MCF 10A (cell line): ENCODE results near the gene CYP27C1. TPM values are rescaled to one million over a fixed set of nuclear protein-coding genes. Genes with fewer than 3 reads are reported as not detected.

Experiments
- BruUV-seq: library from RNA; stranded (reverse); fragments of 400-500 nt; replicated peaks from 2 replicates; lab custom pipeline; 2021; lab: Mats Ljungman, UMichigan
- CTCF ChIA-PET: fragments of 300-600 bp; sonication (Branson Sonifier 250); formaldehyde crosslinking; extraction: SDS; loops from one replicate; lab custom pipeline; 2021; ENCODE audit warnings: antibody characterized with exemption, inconsistent platforms; lab: Yijun Ruan, JAX
- POLR2A ChIA-PET: fragments of 300-600, 350-650 bp; sonication (Branson Sonifier 250); formaldehyde crosslinking; extraction: SDS; loops from one replicate; lab custom pipeline; 2020; ENCODE audit warnings: antibody characterized with exemption, inconsistent platforms; lab: Yijun Ruan, JAX
- DNase-seq: peaks from one replicate; pipeline ENCODE4 v3.0.0-alpha.2; 2018; ENCODE audit not compliant: unreplicated experiment
- H3K27ac Mint-ChIP-seq: one replicate; pipeline ENCODE4 v1.8.0; 2022; ENCODE audit warnings: mild to moderate bottlenecking, low read depth, mixed read lengths; ENCODE audit not compliant: unreplicated experiment
- H3K27me3 Mint-ChIP-seq: one replicate; pipeline ENCODE4 v1.8.0; 2022; ENCODE audit warnings: mixed read lengths; ENCODE audit not compliant: insufficient read depth, unreplicated experiment
- H3K36me3 Mint-ChIP-seq: one replicate; pipeline ENCODE4 v1.8.0; 2022; ENCODE audit warnings: mild to moderate bottlenecking, moderate library complexity, mixed read lengths; ENCODE audit not compliant: insufficient read depth, unreplicated experiment
- H3K4me1 Mint-ChIP-seq: one replicate; pipeline ENCODE4 v1.8.0; 2022; ENCODE audit warnings: mixed read lengths; ENCODE audit not compliant: insufficient read depth, unreplicated experiment
- H3K4me3 Mint-ChIP-seq: one replicate; pipeline ENCODE4 v1.8.0; 2022; ENCODE audit warnings: mild to moderate bottlenecking, moderate library complexity, mixed read lengths; ENCODE audit not compliant: unreplicated experiment
- H3K9me3 Mint-ChIP-seq: one replicate; pipeline ENCODE4 v1.8.0; 2022; ENCODE audit warnings: mixed read lengths; ENCODE audit not compliant: unreplicated experiment
- CTCF ChIP-seq: fragments of 200-600 bp; IDR thresholded peaks from one replicate; pipeline ENCODE4 v1.8.0; 2022; ENCODE audit warnings: antibody characterized with exemption, mild to moderate bottlenecking; ENCODE audit not compliant: unreplicated experiment
- intact Hi-C: fragments of 100-400 bp; cut with micrococcal nuclease; formaldehyde crosslinking; loops from 2 replicates; pipeline ENCODE4 v1.14.1; 2022
- total RNA-seq: library from RNA; stranded (reverse); gene quantifications from 2 replicates; pipeline ENCODE4 v1.2.3, GENCODE V29; 2022

Gene CYP27C1
- total RNA-seq, 1 experiment from 2014 or later = not detected

- POLR2A ChIA-PET = no interaction called here
- no TSS peak for BruUV-seq
Measured at GRCh38 chr2:127187081-127187775, 32.9 kb downstream of the CYP27C1 start.

GRCh38 chr2:127185705-127186104 lies 34.4 kb downstream of the CYP27C1 start:
- no peaks in the 10 kb centered on the region for H3K27me3 Mint-ChIP-seq
- ChIA-PET POLR2A (no interaction called here), CTCF (no interaction called here)
- H3K36me3 Mint-ChIP-seq = no peaks in the 10 kb centered on the region
- no TSS peak for BruUV-seq
- no peak overlapping the region for H3K4me3 Mint-ChIP-seq
- no peak overlapping the region for H3K27ac Mint-ChIP-seq
- H3K9me3 Mint-ChIP-seq = peaks cover 3% of the 10 kb centered on the region
- TF ChIP-seq CTCF = no peak
- intact Hi-C loops = no loop called here
- no peaks in the 10 kb centered on the region for H3K4me1 Mint-ChIP-seq
- no peak for DNase-seq

More at GRCh38 chr2:127187081-127187775, 32.9 kb downstream of the CYP27C1 start:
- Mint-ChIP-seq H3K4me3 (no peak overlapping the region), H3K27ac (no peak overlapping the region), H3K27me3 (no peaks in the 10 kb centered on the region), H3K4me1 (no peaks in the 10 kb centered on the region), H3K9me3 (no peaks in the 10 kb centered on the region), H3K36me3 (no peaks in the 10 kb centered on the region)
- TF ChIP-seq CTCF = no peak
- intact Hi-C loops = no loop called here
- CTCF ChIA-PET = no interaction called here
- DNase-seq = no peak

- Mint-ChIP-seq H3K4me3 (no peak overlapping the region), H3K27me3 (no peaks in the 10 kb centered on the region), H3K4me1 (no peaks in the 10 kb centered on the region), H3K36me3 (no peaks in the 10 kb centered on the region), H3K9me3 (peaks cover 9% of the 10 kb centered on the region), H3K27ac (no peak overlapping the region)
- intact Hi-C loops = no loop called here
- TF ChIP-seq CTCF = no peak
- no peak for DNase-seq
- ChIA-PET POLR2A (no interaction called here), CTCF (interaction anchor here (1.8 kb wide), 1 partner anchor 10 kb away, joined by 7 read pairs; no protein-coding TSS in a partner anchor)
- no TSS peak for BruUV-seq
Measured at GRCh38 chr2:127185093-127185492, 35.0 kb downstream of the CYP27C1 start.

- DNase-seq = no peak
- Mint-ChIP-seq H3K27me3 (no peaks in the 10 kb centered on the region), H3K36me3 (no peaks in the 10 kb centered on the region), H3K27ac (no peak overlapping the region), H3K9me3 (peaks cover 19% of the 10 kb centered on the region), H3K4me3 (no peak overlapping the region), H3K4me1 (no peaks in the 10 kb centered on the region)
- intact Hi-C loops = no loop called here
- CTCF ChIA-PET = interaction anchor here (0.6 to 1.8 kb wide), 3 partner anchors 9 to 16 kb away, joined by 3 to 7 read pairs (median 6); no protein-coding TSS in a partner anchor
- POLR2A ChIA-PET = no interaction called here
- BruUV-seq = no TSS peak
- TF ChIP-seq CTCF = no peak
Measured at GRCh38 chr2:127183771-127184170, 36.3 kb downstream of the CYP27C1 start.
